Stimulated activated CD8-positive, alpha-beta memory T cell treated with anti-CD3 and anti-CD28 coated beads, Interleukin-2, amount 100 ng/mL, for 1 hour (primary cell): ENCODE measurements around the gene ASIC1.

Experiments
- DNase-seq, 2 donors: peaks; one replicate each; pipeline ENCODE4 v3.0.0-alpha.2; 2020; ENCODE audit warnings: low read depth in 2 of 2

ASIC1 gene

GRCh38 chr12:50107416-50108268 lies 50.2 kb downstream of the ASIC1 start:
- no peak for DNase-seq

GRCh38 chr12:50109319-50109718 lies 51.9 kb downstream of the ASIC1 start:
- DNase-seq: no peak

- DNase-seq: no peak
Observed at GRCh38 chr12:50110127-50110761, 52.8 kb downstream of the ASIC1 start.

GRCh38 chr12:50110762-50111351 lies 53.5 kb downstream of the ASIC1 start:
- no peak for DNase-seq

- no peak for DNase-seq
Observed at GRCh38 chr12:50111395-50111692, 53.9 kb downstream of the ASIC1 start.

GRCh38 chr12:50111693-50112455 lies 54.5 kb downstream of the ASIC1 start, which contains the start of gene COX14:
Gene COX14 (plus strand): TSS chr12:50112236. CDS start chr12:50120044, 7,808 bp downstream.
- DNase-seq: peak; percentile 98 to 99

- no peak for DNase-seq
Observed at GRCh38 chr12:50112456-50113218, 55.2 kb downstream of the ASIC1 start.

GRCh38 chr12:50117057-50117622 lies 59.7 kb downstream of the ASIC1 start:
- no peak for DNase-seq

GRCh38 chr12:50119387-50119786 lies 62.0 kb downstream of the ASIC1 start:
- no peak for DNase-seq

- DNase-seq: no peak
Observed at GRCh38 chr12:50120521-50120920, 63.1 kb downstream of the ASIC1 start.

GRCh38 chr12:50120953-50121352 lies 63.6 kb downstream of the ASIC1 start:
- DNase-seq: no peak

- no peak for DNase-seq
Observed at GRCh38 chr12:50121641-50122040, 64.2 kb downstream of the ASIC1 start.

- DNase-seq: no peak
Observed at GRCh38 chr12:50123203-50123602, 65.8 kb downstream of the ASIC1 start.

GRCh38 chr12:50127546-50127945 lies 70.2 kb downstream of the ASIC1 start:
- DNase-seq: no peak

- no peak for DNase-seq
Observed at GRCh38 chr12:50129290-50129689, 71.9 kb downstream of the ASIC1 start.

GRCh38 chr12:50132505-50133135 lies 75.2 kb downstream of the ASIC1 start:
- DNase-seq: no peak
